Ovary (tissue), 9 donors: ENCODE results near the gene XBP1. TPM values are rescaled to one million over a fixed set of nuclear protein-coding genes. Genes with fewer than 3 reads are reported as not detected.

Experiments
- DNase-seq, 5 donors: peaks; one replicate each; pipeline ENCODE4 v3.0.0-alpha.2; 2019 to 2020
- H3K27ac ChIP-seq, 2 donors: fragments of 200-600 bp; one replicate each; pipeline versions ENCODE4 v1.5.1 to v1.8.0; 2019 to 2022
- H3K27me3 ChIP-seq: fragments of 200-600 bp; one replicate; pipeline ENCODE4 v1.8.0; 2022
- H3K36me3 ChIP-seq: fragments of 200-600 bp; sonication (generic); one replicate; pipeline ENCODE4 v1.5.1; 2019
- H3K4me1 ChIP-seq: one replicate; pipeline ENCODE4 v1.8.1; 2013; ENCODE audit warnings: mild to moderate bottlenecking, moderate library complexity; ENCODE audit not compliant: insufficient read depth
- H3K4me3 ChIP-seq: fragments of 200-600 bp; sonication (generic); one replicate; pipeline ENCODE4 v1.5.1; 2017
- H3K9me3 ChIP-seq, 2 donors: fragments of 200-600 bp in 1 of 2; sonication (generic) in 1 of 2; one replicate each; pipeline versions ENCODE4 v1.5.1 to v1.8.1; 2013 to 2019; ENCODE audit warnings: mild to moderate bottlenecking in 1 of 2, moderate library complexity in 1 of 2
- CTCF ChIP-seq, 3 donors: fragments of 450-650 bp in 2 of 3; fragments of 200-600 bp in 1 of 3; IDR thresholded peaks; one replicate each; pipeline versions ENCODE4 v1.5.1 to v1.8.0; 2016 to 2022; ENCODE audit warnings: antibody characterized with exemption in 3 of 3, mild to moderate bottlenecking in 1 of 3
- EP300 ChIP-seq: sonication (generic); formaldehyde crosslinking; IDR thresholded peaks from one replicate; pipeline ENCODE4 v1.6.1; 2017; ENCODE audit warnings: antibody characterized with exemption
- POLR2A ChIP-seq: fragments of 450-650 bp; IDR thresholded peaks from one replicate; pipeline ENCODE4 v1.6.1; 2017; ENCODE audit warnings: antibody characterized with exemption, mild to moderate bottlenecking, moderate library complexity
- WGBS, 3 donors: extraction: QIAGEN DNeasy Blood & Tissue Kit in 1 of 3; methylation state at CpG; one replicate each; pipeline versions ENCODE4 v1.1.5 to v1.1.7; 2013 to 2017; 5-methylcytosine and 5-hydroxymethylcytosine counted together
- intact Hi-C, 4 donors: fragments of 100-400 bp; cut with DNase I; formaldehyde crosslinking; loops; one replicate each; pipeline versions ENCODE4 v1.11.0 to v1.15.1; 2022 to 2023
- polyA plus RNA-seq, 2 donors: library from polyadenylated mRNA; stranded (reverse); fragments of 200-250 nt in 1 of 2; fragments of 350-450 nt in 1 of 2; fragmentation: Illumina TruSeq in 1 of 2; extraction: RNeasy Lipid Tissue Mini Kit (QIAGEN cat#74804) in 1 of 2; gene quantifications; one replicate each; pipeline ENCODE4 v1.2.3, GENCODE V29; 2013 to 2014
- total RNA-seq, 7 donors: library from RNA; depleted of rRNA in 2 of 7; stranded (reverse); fragments of >200 nt in 2 of 7; fragmentation: NEBNext Ultra II Directional in 3 of 7; extraction: Animal tissue kit (Norgen Biotek cat#: 25700) in 3 of 7; gene quantifications; one replicate each; pipeline versions ENCODE4 v1.1.0 to v1.2.4, GENCODE V29; 2016 to 2023
- donor health status: DM: no; HTN: no; CAD: no; lungs with moderate emphysema.
- donor health status: DM: no; HTN: no; CAD: no.
- donor health status: Bipolar disorder and iron deficiency.
- donor health status: DM: yes; HTN: yes; CAD: no.
- donor health status: DM: no; HTN: no; CAD: no.
- donor health status: DM: yes; HTN: yes; CAD: no.

The XBP1 gene
- total and polyA plus RNA-seq, 9 donors = 53.1 to 229 (median 138) TPM

- Histone ChIP-seq H3K9me3 (no peaks in the 10 kb centered on the region), H3K4me1 (peaks cover 6% of the 10 kb centered on the region), H3K27me3 (no peaks in the 10 kb centered on the region), H3K4me3 (no peak overlapping the region), H3K36me3 (no peaks in the 10 kb centered on the region), H3K27ac (no peak overlapping the region)
- intact Hi-C loops = loop anchor here in 1 of 4 donors (10.0 kb wide), 1 partner anchor 217 kb away; no protein-coding TSS in a partner anchor
- 89 to 100% (median 95%) methylated on average over 1 of the region's 1 CpG for WGBS, 3 donors
- peak in 1 of 5 donors; percentile 16 for DNase-seq
- TF ChIP-seq EP300 (no peak), CTCF (IDR thresholded peaks at IDR 0.05) (no peak), POLR2A (no peak)
These were observed 21.1 kb upstream of the XBP1 start for GRCh38 chr22:28821452-28821851.

GRCh38 chr22:28820885-28821284, 20.5 kb upstream of the XBP1 start:
- peaks cover 6% of the 10 kb centered on the region for H3K4me1 ChIP-seq
- no peak overlapping the region for H3K4me3 ChIP-seq
- WGBS, 3 donors = 88 to 90% (median 90%) methylated on average over 2 of the region's 2 CpGs
- TF ChIP-seq POLR2A = no peak
- no peak for TF ChIP-seq EP300
- TF ChIP-seq CTCF (IDR thresholded peaks at IDR 0.05) = no peak
- peak in 1 of 5 donors; percentile 1 for DNase-seq
- no peak overlapping the region for H3K27ac ChIP-seq
- no peaks in the 10 kb centered on the region for H3K9me3 ChIP-seq
- intact Hi-C loops = loop anchor here in 1 of 4 donors (10.0 kb wide), 1 partner anchor 216 kb away; no protein-coding TSS in a partner anchor
- no peaks in the 10 kb centered on the region for H3K36me3 ChIP-seq
- no peaks in the 10 kb centered on the region for H3K27me3 ChIP-seq

GRCh38 chr22:28819253-28820096, 19.1 kb upstream of the XBP1 start:
- 69 to 76% (median 73%) methylated on average over 5 of the region's 5 CpGs for WGBS, 3 donors
- intact Hi-C loops = loop anchor here in 1 of 4 donors (10.0 kb wide), 1 partner anchor 215 kb away; no protein-coding TSS in a partner anchor

More at GRCh38 chr22:28819253-28820096, 19.1 kb upstream of the XBP1 start:
- Histone ChIP-seq H3K27ac (peak overlapping the region in 1 of 2 donors; percentile 56), H3K27me3 (no peaks in the 10 kb centered on the region), H3K36me3 (no peaks in the 10 kb centered on the region), H3K4me1 (peaks cover 7% of the 10 kb centered on the region), H3K4me3 (no peak overlapping the region), H3K9me3 (no peaks in the 10 kb centered on the region)
- TF ChIP-seq CTCF (IDR thresholded peaks at IDR 0.05) (no peak), EP300 (no peak), POLR2A (no peak)
- no peak for DNase-seq
